Upper lobe of left lung (tissue), 6 donors: ENCODE results near the gene SNRPA1. TPM values are rescaled to one million over a fixed set of nuclear protein-coding genes. Genes with fewer than 3 reads are reported as not detected.

Experiments
- ATAC-seq, 2 donors: fragments of 200-7000 bp; cut with Tn5 transposase; one replicate each; pipeline ENCODE4 v1.9.1; 2022; ENCODE audit warnings: mild to moderate bottlenecking in 2 of 2, moderate library complexity in 2 of 2; ENCODE audit not compliant: low FRiP score in 2 of 2
- DNase-seq, 2 donors: peaks; one replicate each; pipeline ENCODE4 v3.0.0-alpha.2; 2019 to 2020
- H3K27ac ChIP-seq, 4 donors: fragments of 200-600 bp; sonication (generic); one replicate each; pipeline ENCODE4 v1.5.1; 2016 to 2019
- H3K27me3 ChIP-seq, 4 donors: fragments of 200-600 bp; sonication (generic); one replicate each; pipeline ENCODE4 v1.5.1; 2017 to 2019
- H3K36me3 ChIP-seq, 4 donors: fragments of 200-600 bp; sonication (generic); one replicate each; pipeline ENCODE4 v1.5.1; 2016 to 2019
- H3K4me1 ChIP-seq, 4 donors: fragments of 200-600 bp; sonication (generic); one replicate each; pipeline ENCODE4 v1.5.1; 2018 to 2019
- H3K4me3 ChIP-seq, 4 donors: fragments of 200-600 bp; sonication (generic); one replicate each; pipeline ENCODE4 v1.5.1; 2017 to 2019; ENCODE audit warnings: mild to moderate bottlenecking in 2 of 4, moderate library complexity in 1 of 4
- H3K9me3 ChIP-seq, 4 donors: fragments of 200-600 bp; sonication (generic); one replicate each; pipeline ENCODE4 v1.5.1; 2018 to 2019
- EP300 ChIP-seq, 4 donors: sonication (generic); formaldehyde crosslinking; IDR thresholded peaks; one replicate each; pipeline ENCODE4 v1.5.1; 2017; ENCODE audit warnings: antibody characterized with exemption in 4 of 4, control low read depth in 2 of 4
- POLR2A ChIP-seq, 4 donors: fragments of 450-650 bp; IDR thresholded peaks; one replicate each; pipeline ENCODE4 v1.5.1; 2016 to 2017; ENCODE audit warnings: antibody characterized with exemption in 4 of 4, mild to moderate bottlenecking in 2 of 4
- POLR2AphosphoS5 ChIP-seq, 2 donors: sonication (generic); formaldehyde crosslinking; IDR thresholded peaks; one replicate each; pipeline ENCODE4 v1.5.1; 2017; ENCODE audit warnings: antibody characterized with exemption in 2 of 2
- WGBS, 2 donors: methylation state at CpG; one replicate each; pipeline ENCODE4 v1.1.5; 2017 to 2018; 5-methylcytosine and 5-hydroxymethylcytosine counted together
- total RNA-seq, 6 donors: library from RNA; depleted of rRNA in 4 of 6; stranded (reverse); fragments of >200 nt in 4 of 6; gene quantifications; one replicate each; pipeline versions ENCODE4 v1.1.0 to v1.2.1, GENCODE V29; 2016 to 2021
- TF ChIP-seq, protein P1 (sequence below), 6 experiments: fragments of 450-650 bp in 4 of 6; fragments of 200-600 bp in 2 of 6; sonication (generic) in 2 of 6; IDR thresholded peaks; one replicate each; pipeline ENCODE4 v1.5.1; 2016 to 2019; ENCODE audit warnings: antibody characterized with exemption in 6 of 6
- donor health status: DM: no; HTN: no; CAD: no; lungs with moderate emphysema.
- donor health status: DM: no; HTN: yes; CAD: no; lungs with severe emphysema.

Gene SNRPA1
- total RNA-seq, 6 donors from 2014 or later = 32.1 to 53.4 (median 40.2) TPM

DNA sequence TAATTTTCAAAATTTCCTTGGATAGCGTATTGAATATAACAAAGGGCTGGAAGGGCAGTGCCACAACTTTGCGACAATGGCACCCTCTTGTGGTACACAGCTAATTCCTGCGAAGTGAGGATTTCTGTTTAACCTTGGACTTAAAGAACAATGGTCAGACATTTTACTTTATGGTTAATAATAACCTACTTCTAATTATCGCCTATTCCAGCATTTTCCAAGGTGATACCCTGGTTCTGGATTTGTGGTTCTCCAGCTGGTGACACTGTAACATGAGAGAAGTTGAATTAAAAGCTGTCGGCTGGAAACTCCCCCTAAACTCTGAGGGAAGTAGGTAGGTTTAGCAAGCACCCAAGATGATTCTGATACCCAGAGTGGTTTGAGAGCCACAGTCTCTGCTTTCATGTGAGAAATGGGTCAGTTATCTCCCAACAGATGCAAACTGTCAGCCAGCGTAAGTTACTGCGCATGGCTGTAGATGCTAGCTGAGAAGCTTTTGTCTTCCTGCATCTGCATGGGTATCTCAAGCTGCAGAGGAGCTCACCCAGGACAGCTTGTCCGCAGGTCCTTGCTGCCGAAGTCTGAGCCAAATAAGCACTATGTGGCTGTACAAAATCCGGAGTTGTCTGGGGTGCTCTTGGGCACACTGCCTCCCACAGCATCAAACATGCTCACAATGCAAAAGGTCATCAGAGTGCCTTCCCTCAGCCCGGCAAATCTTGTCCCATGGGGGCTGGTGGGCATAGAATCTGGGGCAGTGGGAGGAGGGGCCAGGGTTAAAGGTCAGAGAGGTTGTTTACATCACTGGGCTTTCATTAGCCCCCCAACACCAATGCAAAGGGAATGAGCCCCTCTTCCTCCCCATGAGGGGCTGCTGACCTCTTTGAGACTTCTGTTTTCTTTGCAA is 36.6 kb downstream of the SNRPA1 start:
- 32 to 36% methylated on average over 11 of the region's 11 CpGs for WGBS, 2 donors
- no peaks in the 10 kb centered on the region for H3K4me1 ChIP-seq
- no peak for TF ChIP-seq POLR2A (IDR thresholded peaks at IDR 0.05)
- TF ChIP-seq, protein P1, sequence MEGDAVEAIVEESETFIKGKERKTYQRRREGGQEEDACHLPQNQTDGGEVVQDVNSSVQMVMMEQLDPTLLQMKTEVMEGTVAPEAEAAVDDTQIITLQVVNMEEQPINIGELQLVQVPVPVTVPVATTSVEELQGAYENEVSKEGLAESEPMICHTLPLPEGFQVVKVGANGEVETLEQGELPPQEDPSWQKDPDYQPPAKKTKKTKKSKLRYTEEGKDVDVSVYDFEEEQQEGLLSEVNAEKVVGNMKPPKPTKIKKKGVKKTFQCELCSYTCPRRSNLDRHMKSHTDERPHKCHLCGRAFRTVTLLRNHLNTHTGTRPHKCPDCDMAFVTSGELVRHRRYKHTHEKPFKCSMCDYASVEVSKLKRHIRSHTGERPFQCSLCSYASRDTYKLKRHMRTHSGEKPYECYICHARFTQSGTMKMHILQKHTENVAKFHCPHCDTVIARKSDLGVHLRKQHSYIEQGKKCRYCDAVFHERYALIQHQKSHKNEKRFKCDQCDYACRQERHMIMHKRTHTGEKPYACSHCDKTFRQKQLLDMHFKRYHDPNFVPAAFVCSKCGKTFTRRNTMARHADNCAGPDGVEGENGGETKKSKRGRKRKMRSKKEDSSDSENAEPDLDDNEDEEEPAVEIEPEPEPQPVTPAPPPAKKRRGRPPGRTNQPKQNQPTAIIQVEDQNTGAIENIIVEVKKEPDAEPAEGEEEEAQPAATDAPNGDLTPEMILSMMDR (IDR thresholded peaks at IDR 0.05) = peak; percentile 68 to 88 (median 82)
- DNase-seq (peak in 1 of 2 donors; percentile 58), ATAC-seq (peak in 1 of 2 donors; percentile 89)
- H3K36me3 ChIP-seq = no peaks in the 10 kb centered on the region
- no peaks in the 10 kb centered on the region for H3K9me3 ChIP-seq
- H3K27ac ChIP-seq = no peak overlapping the region
- no peaks in the 10 kb centered on the region for H3K27me3 ChIP-seq
- H3K4me3 ChIP-seq = no peak overlapping the region

DNA sequence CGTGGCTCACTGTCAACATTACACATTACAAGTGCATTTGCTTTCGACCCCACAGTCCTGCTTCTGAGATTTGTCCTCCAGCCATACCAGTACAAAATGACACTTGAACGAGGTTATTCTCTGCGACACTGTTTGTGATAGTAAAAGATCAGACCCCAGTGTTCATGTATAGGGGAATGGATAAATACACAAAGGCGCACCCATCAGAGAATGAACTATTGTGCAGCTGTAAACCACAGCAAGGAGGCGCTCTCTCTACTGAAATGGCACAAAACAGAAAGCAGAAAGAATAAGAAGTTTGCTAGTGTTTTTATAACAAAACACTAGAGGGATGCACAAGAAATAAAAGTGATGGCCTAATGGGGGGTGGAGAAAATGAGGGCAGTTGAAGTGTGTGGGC is 38.3 kb downstream of the SNRPA1 start:
- Histone ChIP-seq H3K4me1 (peaks cover 3 to 10% (median 6%) of the 10 kb centered on the region in 4 donors), H3K36me3 (no peaks in the 10 kb centered on the region), H3K27ac (no peak overlapping the region), H3K9me3 (no peaks in the 10 kb centered on the region), H3K27me3 (no peaks in the 10 kb centered on the region), H3K4me3 (no peak overlapping the region)
- ATAC-seq (no peak), DNase-seq (no peak)
- 86 to 90% methylated on average over 6 of the region's 6 CpGs for WGBS, 2 donors
- TF ChIP-seq POLR2AphosphoS5 (IDR thresholded peaks at IDR 0.05) (no peak), POLR2A (IDR thresholded peaks at IDR 0.05) (no peak)
- TF ChIP-seq, protein P1 (IDR thresholded peaks at IDR 0.05) = peak in 1 of 6 experiments; percentile 7

DNA sequence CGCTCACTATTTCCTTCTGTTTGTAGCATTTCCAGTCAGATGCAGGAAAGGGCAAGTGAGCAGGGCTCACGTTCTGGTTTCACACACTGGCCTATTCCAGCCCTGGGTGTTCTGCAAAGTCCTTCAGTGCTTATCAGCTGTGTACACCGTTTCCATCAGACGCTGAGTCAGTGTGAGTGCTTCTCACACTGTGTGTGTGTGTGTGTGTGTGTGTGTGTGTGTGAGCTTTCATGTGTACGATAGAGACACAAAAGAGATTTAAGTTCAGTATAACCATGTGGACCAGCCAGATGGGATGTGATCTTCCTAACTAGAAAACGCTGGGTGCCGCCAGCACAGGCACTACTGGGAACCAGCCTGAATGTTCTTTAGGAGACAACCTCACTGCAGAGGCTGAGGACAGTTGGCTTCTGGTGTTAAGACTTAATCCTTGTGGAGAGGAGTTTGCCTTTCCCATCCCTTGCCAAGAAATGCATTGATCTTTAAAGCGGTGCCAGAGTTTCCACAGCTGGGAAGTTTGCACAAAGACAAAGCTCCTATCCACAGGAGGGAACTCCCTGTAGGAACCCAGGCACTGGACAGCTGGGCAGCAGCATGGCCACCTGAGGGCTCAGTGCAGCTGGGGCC is 39.3 kb downstream of the SNRPA1 start:
- WGBS, 2 donors = 47 to 55% methylated on average over 8 of the region's 8 CpGs
- peak in 1 of 2 donors; percentile 49 for ATAC-seq

DNA sequence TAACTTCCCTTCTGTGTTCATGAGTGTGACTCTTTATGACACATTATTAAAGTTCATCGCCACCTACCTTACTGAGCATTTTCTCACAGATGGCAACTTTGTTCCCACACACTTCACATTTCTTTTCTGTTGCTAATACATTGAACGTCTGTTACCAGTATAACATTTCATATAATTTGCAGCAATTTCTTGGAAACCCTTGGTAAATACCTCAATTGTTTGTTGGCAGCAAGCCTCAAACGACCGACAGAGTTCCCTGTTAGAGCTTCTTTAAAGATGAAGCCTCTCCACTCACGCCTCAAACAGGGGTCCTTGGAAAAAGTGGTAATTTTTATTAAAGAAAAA is 40.0 kb downstream of the SNRPA1 start:
- TF ChIP-seq POLR2A (IDR thresholded peaks at IDR 0.05) (no peak), EP300 (IDR thresholded peaks at IDR 0.05) (no peak), POLR2AphosphoS5 (IDR thresholded peaks at IDR 0.05) (no peak)
- TF ChIP-seq, protein P1 (IDR thresholded peaks at IDR 0.05) = no peak
- WGBS, 2 donors = 54 to 65% methylated on average over 5 of the region's 5 CpGs
- no peaks in the 10 kb centered on the region for H3K9me3 ChIP-seq
- H3K27ac ChIP-seq = no peak overlapping the region
- H3K4me1 ChIP-seq = peaks cover 6 to 19% (median 14%) of the 10 kb centered on the region in 4 donors
- H3K4me3 ChIP-seq = no peak overlapping the region
- no peak for DNase-seq
- no peaks in the 10 kb centered on the region for H3K36me3 ChIP-seq
- no peak for ATAC-seq
- no peaks in the 10 kb centered on the region for H3K27me3 ChIP-seq

More for the DNA sequence above, 39.3 kb downstream of the SNRPA1 start:
- Histone ChIP-seq H3K36me3 (no peaks in the 10 kb centered on the region), H3K27ac (no peak overlapping the region), H3K27me3 (no peaks in the 10 kb centered on the region), H3K4me3 (no peak overlapping the region), H3K4me1 (peaks cover 3 to 12% (median 7%) of the 10 kb centered on the region in 4 donors), H3K9me3 (no peaks in the 10 kb centered on the region)
- TF ChIP-seq EP300 (IDR thresholded peaks at IDR 0.05) = no peak
- DNase-seq = no peak

DNA sequence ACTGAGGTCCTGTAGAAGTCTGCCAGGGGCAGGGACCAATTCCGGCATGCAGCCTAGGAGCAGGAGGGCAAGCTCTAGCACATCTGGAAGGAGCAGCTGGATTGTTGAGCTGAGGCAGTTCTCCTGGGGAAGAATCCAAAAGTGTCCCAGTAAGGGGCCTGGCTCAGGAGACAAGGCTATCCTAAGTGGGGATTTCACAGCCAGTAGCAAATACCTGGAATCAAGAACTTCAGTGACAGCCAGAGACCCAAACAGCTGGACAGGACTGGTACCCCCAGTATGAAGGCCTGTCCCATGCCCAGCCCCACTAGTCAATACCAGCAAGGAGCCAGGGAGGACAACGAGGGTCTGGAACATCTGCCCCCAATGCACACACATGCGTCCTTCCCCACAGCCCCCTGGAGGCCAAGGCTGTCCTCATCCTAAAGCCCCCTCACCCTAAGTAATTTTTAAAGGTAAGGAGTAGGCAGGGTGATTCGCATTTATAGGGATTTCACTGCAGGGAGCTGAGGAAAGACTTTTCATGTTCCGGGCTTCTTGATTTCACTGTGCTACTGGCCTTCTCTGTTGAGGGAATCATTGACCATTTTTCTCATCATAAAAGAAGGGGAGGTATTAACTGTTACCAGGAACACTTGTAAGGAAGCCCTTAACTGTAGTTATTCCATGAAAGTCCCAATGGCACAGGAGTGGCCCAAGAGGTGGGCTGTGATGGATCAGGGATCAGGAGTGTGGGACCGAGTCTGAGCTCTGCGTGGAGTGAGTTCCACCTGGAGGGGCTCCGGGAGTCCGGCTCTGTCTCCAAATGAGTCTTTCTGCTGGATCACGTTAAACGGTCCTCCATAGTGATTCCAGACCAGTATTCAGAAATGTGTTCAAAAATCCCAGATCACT is 40.6 kb downstream of the SNRPA1 start:
- H3K36me3 ChIP-seq = no peaks in the 10 kb centered on the region
- DNase-seq (no peak), ATAC-seq (no peak)
- TF ChIP-seq POLR2A (IDR thresholded peaks at IDR 0.05) (no peak), POLR2AphosphoS5 (IDR thresholded peaks at IDR 0.05) (no peak), EP300 (IDR thresholded peaks at IDR 0.05) (no peak)
- no peaks in the 10 kb centered on the region for H3K9me3 ChIP-seq
- no peak overlapping the region for H3K27ac ChIP-seq
- 85 to 88% methylated on average over 11 of the region's 11 CpGs for WGBS, 2 donors
- no peaks in the 10 kb centered on the region for H3K27me3 ChIP-seq
- H3K4me1 ChIP-seq = peaks cover 12 to 25% (median 20%) of the 10 kb centered on the region in 4 donors
- no peak overlapping the region for H3K4me3 ChIP-seq
